HG03457 (cell line): Measurements from ENCODE around the gene RRP1.
"Not testable (repeated sequence)": the region's sequence is repeated elsewhere in the genome, so short reads cannot be mapped to it uniquely, and the experiment has no call there.

Source experiments
- ATAC-seq: cut with Tn5 transposase; IDR thresholded peaks from one replicate; pipeline ENCODE4 v1.9.1; 2021; ENCODE audit warnings: moderate number of reproducible peaks; ENCODE audit not compliant: unreplicated experiment

Gene RRP1

GRCh38 chr21:43815107-43815613, 25.8 kb downstream of the RRP1 start:
- no peak for ATAC-seq

GRCh38 chr21:43815991-43816390, 26.6 kb downstream of the RRP1 start:
- no peak for ATAC-seq

- no peak for ATAC-seq
These were observed 27.3 kb downstream of the RRP1 start for GRCh38 chr21:43816611-43817071.

GRCh38 chr21:43817157-43818086, 28.0 kb downstream of the RRP1 start:
- ATAC-seq = no peak

GRCh38 chr21:43818685-43819084, 29.3 kb downstream of the RRP1 start:
- ATAC-seq = no peak

- ATAC-seq = no peak
These were observed 30.4 kb downstream of the RRP1 start for GRCh38 chr21:43819511-43820405.

- no peak for ATAC-seq
These were observed 31.1 kb downstream of the RRP1 start for GRCh38 chr21:43820466-43820865.

GRCh38 chr21:43822166-43822565, 32.8 kb downstream of the RRP1 start:
- not testable (repeated sequence) for ATAC-seq

- not testable (repeated sequence) for ATAC-seq
These were observed 33.4 kb downstream of the RRP1 start for GRCh38 chr21:43822741-43823140.

GRCh38 chr21:43824333-43825241, 35.2 kb downstream of the RRP1 start:
- no peak for ATAC-seq

GRCh38 chr21:43825242-43825935, 36.0 kb downstream of the RRP1 start:
- ATAC-seq = no peak

GRCh38 chr21:43825936-43826622, 36.7 kb downstream of the RRP1 start:
- no peak for ATAC-seq

- ATAC-seq = no peak
These were observed 37.2 kb downstream of the RRP1 start for GRCh38 chr21:43826623-43826974.

- ATAC-seq = no peak
These were observed 37.7 kb downstream of the RRP1 start for GRCh38 chr21:43827015-43827611.

GRCh38 chr21:43829161-43829560, 39.8 kb downstream of the RRP1 start:
- no peak for ATAC-seq

- no peak for ATAC-seq
These were observed 40.3 kb downstream of the RRP1 start for GRCh38 chr21:43829575-43830119.

- ATAC-seq = no peak
These were observed 42.8 kb downstream of the RRP1 start for GRCh38 chr21:43832158-43832550.

GRCh38 chr21:43832648-43833047, 43.3 kb downstream of the RRP1 start:
- no peak for ATAC-seq
